HepG2 (cell line): ENCODE results near the gene RBP3.

Experiments
- ATF4 ChIP-seq, 2 experiments: fragments of 450-650 bp in 1 of 2; sonication (generic) in 1 of 2; formaldehyde crosslinking; IDR thresholded peaks; 2 replicates each; pipeline versions ENCODE4 v1.5.0 to v1.8.0; 2020 to 2022; ENCODE audit warnings: mild to moderate bottlenecking in 1 of 2, missing genetic modification reagents in 1 of 2
- ATF7 ChIP-seq, 2 experiments: fragments of 450-650 bp in 1 of 2; sonication (generic) in 1 of 2; formaldehyde crosslinking in 1 of 2; IDR thresholded peaks; 2 replicates each; pipeline versions ENCODE4 v1.4.0 to v1.6.1; 2016 to 2020; ENCODE audit warnings: antibody characterized with exemption in 1 of 2, mild to moderate bottlenecking in 1 of 2, missing genetic modification reagents in 1 of 2
- BRD4 ChIP-seq: sonication (generic); formaldehyde crosslinking; IDR thresholded peaks from 2 replicates; pipeline ENCODE4 v1.4.0; 2020; ENCODE audit warnings: missing genetic modification reagents
- CHD4 ChIP-seq: fragments of 200-600 bp; sonication (generic); IDR thresholded peaks from 2 replicates; pipeline ENCODE4 v1.7.0; 2017; ENCODE audit warnings: mild to moderate bottlenecking, low read length, borderline replicate concordance
- KLF13 ChIP-seq: sonication (generic); formaldehyde crosslinking; IDR thresholded peaks from 2 replicates; pipeline ENCODE4 v1.4.0; 2020; ENCODE audit warnings: mild to moderate bottlenecking, missing genetic modification reagents
- MTA3 ChIP-seq: sonication (generic); formaldehyde crosslinking; IDR thresholded peaks from 2 replicates; pipeline ENCODE4 v1.4.0; 2020; ENCODE audit warnings: missing genetic modification reagents
- NR2F6 ChIP-seq, 2 experiments: IDR thresholded peaks; 2 replicates each; pipeline ENCODE4 v1.6.1; 2016; ENCODE audit warnings: antibody characterized with exemption in 1 of 2, mild to moderate bottlenecking in 1 of 2
- PREB ChIP-seq: sonication (generic); formaldehyde crosslinking; IDR thresholded peaks from 2 replicates; pipeline ENCODE4 v1.4.0; 2020; ENCODE audit warnings: missing genetic modification reagents
- ZBTB7A ChIP-seq: sonication (generic); formaldehyde crosslinking; IDR thresholded peaks from 2 replicates; pipeline ENCODE4 v1.8.0; 2022; ENCODE audit warnings: mild to moderate bottlenecking, missing genetic modification reagents
- ZEB1 ChIP-seq: IDR thresholded peaks from 2 replicates; pipeline ENCODE4 v1.6.1; 2012; ENCODE audit warnings: mild to moderate bottlenecking, low read depth, inconsistent platforms; ENCODE audit not compliant: insufficient replicate concordance
- ZNF292 ChIP-seq: sonication (generic); formaldehyde crosslinking; IDR thresholded peaks from 2 replicates; pipeline ENCODE4 v1.8.1; 2022; ENCODE audit warnings: mild to moderate bottlenecking, low read depth, missing genetic modification reagents, borderline replicate concordance
- ZNF451 ChIP-seq: sonication (generic); formaldehyde crosslinking; IDR thresholded peaks from 2 replicates; pipeline ENCODE4 v1.5.0; 2020; ENCODE audit warnings: mild to moderate bottlenecking, missing genetic modification reagents
- ZNF678 ChIP-seq: sonication (generic); formaldehyde crosslinking; IDR thresholded peaks from 2 replicates; pipeline ENCODE4 v1.4.0; 2020; ENCODE audit warnings: mild to moderate bottlenecking, missing genetic modification reagents
- ZSCAN25 ChIP-seq: sonication (generic); formaldehyde crosslinking; IDR thresholded peaks from 2 replicates; pipeline ENCODE4 v1.8.0; 2022; ENCODE audit warnings: mild to moderate bottlenecking, missing genetic modification reagents

- TF ChIP-seq ATF4 (CRISPR knock-in tag; IDR thresholded peaks at IDR 0.05) (no peak), MTA3 (CRISPR knock-in tag) (no peak), ZBTB7A (CRISPR knock-in tag) (no peak), ZNF678 (CRISPR knock-in tag) (no peak), CHD4 (no peak), ZEB1 (no peak), ZSCAN25 (CRISPR knock-in tag) (no peak), ZNF451 (CRISPR knock-in tag) (no peak), KLF13 (CRISPR knock-in tag) (no peak), NR2F6 (IDR thresholded peaks at IDR 0.05) (no peak), NR2F6 (CRISPR knock-in tag; IDR thresholded peaks at IDR 0.05) (no peak), BRD4 (CRISPR knock-in tag) (no peak), PREB (CRISPR knock-in tag) (no peak), ATF7 (IDR thresholded peaks at IDR 0.05) (no peak), ATF7 (CRISPR knock-in tag; IDR thresholded peaks at IDR 0.05) (no peak), ZNF292 (no peak)
Observed at GRCh38 chr10:47326306-47326926, 21.7 kb upstream of the RBP3 start.
